H1 (cell line): ENCODE results near the gene ZNF799. TPM values are rescaled to one million over a fixed set of nuclear protein-coding genes. Genes with fewer than 3 reads are reported as not detected.

Source experiments
- CTCF ChIA-PET: fragments of 300-600 bp; sonication (Branson Sonifier 250); formaldehyde crosslinking; loops from one replicate; lab custom pipeline; 2021; ENCODE audit not compliant: partially characterized antibody; lab: Charles Lee
- POLR2A ChIA-PET: fragments of 300-600 bp; sonication (Branson Sonifier 250); formaldehyde crosslinking; loops from one replicate; lab custom pipeline; 2021; ENCODE audit warnings: inconsistent platforms; ENCODE audit not compliant: partially characterized antibody; lab: Charles Lee
- DNase-seq, 2 experiments: peaks; one replicate each; pipeline versions ENCODE4 v3.0.0 to v3.0.0-alpha.2; 2010 to 2022; ENCODE audit warnings: low spot score in 2 of 2, low read depth in 1 of 2, mixed read lengths in 1 of 2
- FAIRE-seq: peaks from 2 replicates; lab custom pipeline; 2011; peaks lifted over from hg19 to GRCh38; lab: Jason Lieb, UNC
- H2AFZ ChIP-seq: 2 replicates; pipeline ENCODE4 v1.8.1; 2012; ENCODE audit warnings: low read length, inconsistent platforms
- H2AK5ac ChIP-seq: 2 replicates; pipeline ENCODE4 v1.6.1; 2013; ENCODE audit warnings: low read depth, low read length
- H2BK120ac ChIP-seq: replicated peaks from 2 replicates; pipeline ENCODE3; 2013; ENCODE audit warnings: low read depth, low read length, inconsistent platforms
- H2BK12ac ChIP-seq: 2 replicates; pipeline ENCODE4 v1.6.1; 2013; ENCODE audit warnings: low read depth, low read length
- H2BK15ac ChIP-seq: 2 replicates; pipeline ENCODE4 v1.6.1; 2013; ENCODE audit warnings: low read length
- H2BK20ac ChIP-seq: 2 replicates; pipeline ENCODE4 v1.6.1; 2013; ENCODE audit warnings: low read length
- H2BK5ac ChIP-seq: 2 replicates; pipeline ENCODE4 v1.6.1; 2013; ENCODE audit warnings: low read depth, low read length
- H3K14ac ChIP-seq: 2 replicates; pipeline ENCODE4 v1.6.1; 2013; ENCODE audit warnings: inconsistent platforms; ENCODE audit not compliant: insufficient read length
- H3K18ac ChIP-seq: 2 replicates; pipeline ENCODE4 v1.6.1; 2013; ENCODE audit warnings: low read length; ENCODE audit errors: extremely low read depth
- H3K23ac ChIP-seq: 2 replicates; pipeline ENCODE4 v1.6.1; 2013; ENCODE audit warnings: inconsistent platforms; ENCODE audit not compliant: insufficient read length
- H3K23me2 ChIP-seq: 2 replicates; pipeline ENCODE4 v1.6.1; 2013; ENCODE audit warnings: low read depth, low read length
- H3K27ac ChIP-seq: 2 replicates; pipeline ENCODE4 v1.6.1; 2011; ENCODE audit warnings: low read depth, low read length, inconsistent platforms
- H3K27me3 ChIP-seq, 4 experiments: replicated peaks in 1 of 4; 1 replicate in 1 of 4; 2 replicates in 3 of 4; pipeline versions ENCODE4 v1.6.1 to v1.8.1; 2011 to 2013; ENCODE audit warnings: low read length in 3 of 4, mild to moderate bottlenecking in 3 of 4, inconsistent platforms in 2 of 4, mixed read lengths in 2 of 4, moderate library complexity in 1 of 4; ENCODE audit not compliant: control insufficient read depth in 3 of 4, insufficient read depth in 3 of 4; ENCODE audit errors: extremely low read depth in 1 of 4
- H3K36me3 ChIP-seq, 4 experiments: 2 replicates each; pipeline versions ENCODE4 v1.6.1 to v1.8.1; 2011 to 2013; ENCODE audit warnings: mild to moderate bottlenecking in 4 of 4, low read length in 3 of 4, moderate library complexity in 2 of 4, control low read depth in 1 of 4, inconsistent platforms in 1 of 4; ENCODE audit not compliant: insufficient read depth in 4 of 4, control insufficient read depth in 2 of 4
- H3K4ac ChIP-seq: replicated peaks from 2 replicates; pipeline ENCODE3; 2013; ENCODE audit warnings: low read length, low read depth, mixed read lengths, inconsistent platforms; ENCODE audit not compliant: insufficient read length
- H3K4me1 ChIP-seq, 4 experiments: replicated peaks in 1 of 4; 1 replicate in 1 of 4; 2 replicates in 3 of 4; pipeline versions ENCODE4 v1.6.1 to v1.8.1; 2011 to 2013; ENCODE audit warnings: low read length in 3 of 4, inconsistent platforms in 2 of 4, mixed read lengths in 1 of 4; ENCODE audit not compliant: insufficient read depth in 4 of 4, control insufficient read depth in 3 of 4
- H3K4me2 ChIP-seq, 2 experiments: 2 replicates each; pipeline versions ENCODE4 v1.6.1 to v1.8.1; 2011 to 2013; ENCODE audit warnings: low read depth in 2 of 2, low read length in 2 of 2, control low read depth in 1 of 2, inconsistent platforms in 1 of 2, mild to moderate bottlenecking in 1 of 2; ENCODE audit not compliant: insufficient read depth in 1 of 2
- H3K4me3 ChIP-seq, 4 experiments: fragments of 200-600, 300-600 bp in 1 of 4; sonication (generic), shearing (Covaris generic), sonication (Bioruptor Twin) in 1 of 4; 2 replicates each; pipeline versions ENCODE4 v1.5.1 to v1.8.1; 2011 to 2016; ENCODE audit warnings: low read length in 4 of 4, low read depth in 3 of 4, control low read depth in 2 of 4, inconsistent platforms in 2 of 4, mild to moderate bottlenecking in 2 of 4, mixed read lengths in 1 of 4, moderate library complexity in 1 of 4; ENCODE audit not compliant: insufficient read depth in 2 of 4; ENCODE audit errors: extremely low read depth in 1 of 4
- H3K56ac ChIP-seq: replicated peaks from 2 replicates; pipeline ENCODE3; 2013; ENCODE audit warnings: low read depth, mild to moderate bottlenecking, mixed read lengths, low read length, inconsistent platforms; ENCODE audit not compliant: insufficient read length
- H3K79me1 ChIP-seq: 2 replicates; pipeline ENCODE4 v1.6.1; 2013; ENCODE audit warnings: low read depth, low read length, control low read depth
- H3K79me2 ChIP-seq, 2 experiments: 2 replicates each; pipeline versions ENCODE4 v1.6.1 to v1.8.1; 2012 to 2013; ENCODE audit warnings: low read length in 2 of 2, mild to moderate bottlenecking in 2 of 2, inconsistent platforms in 1 of 2; ENCODE audit not compliant: insufficient read depth in 2 of 2, control insufficient read depth in 1 of 2
- H3K9ac ChIP-seq, 4 experiments: replicated peaks in 1 of 4; 1 replicate in 1 of 4; 2 replicates in 3 of 4; pipeline versions ENCODE4 v1.6.1 to v1.8.1; 2011 to 2013; ENCODE audit warnings: low read depth in 3 of 4, low read length in 3 of 4, control low read depth in 2 of 4, mild to moderate bottlenecking in 2 of 4, moderate library complexity in 2 of 4, inconsistent platforms in 1 of 4; ENCODE audit errors: extremely low read depth in 1 of 4
- H3K9me3 ChIP-seq, 2 experiments: 2 replicates each; pipeline versions ENCODE4 v1.6.1 to v1.8.1; 2012 to 2013; ENCODE audit warnings: mild to moderate bottlenecking in 2 of 2, moderate library complexity in 2 of 2, control low read depth in 1 of 2, inconsistent platforms in 1 of 2, low read depth in 1 of 2, low read length in 1 of 2, mixed read lengths in 1 of 2; ENCODE audit not compliant: insufficient read depth in 2 of 2
- H4K20me1 ChIP-seq, 2 experiments: replicated peaks in 1 of 2; 2 replicates each; pipeline versions ENCODE3 to v1.8.1; 2011 to 2013; ENCODE audit warnings: inconsistent platforms in 2 of 2, low read length in 2 of 2, mild to moderate bottlenecking in 1 of 2; ENCODE audit not compliant: insufficient read depth in 2 of 2, control insufficient read depth in 1 of 2
- H4K5ac ChIP-seq: 2 replicates; pipeline ENCODE4 v1.6.1; 2013; ENCODE audit warnings: low read length, low read depth, mixed read lengths, inconsistent platforms; ENCODE audit not compliant: insufficient read length
- H4K8ac ChIP-seq: 2 replicates; pipeline ENCODE4 v1.8.0; 2013; ENCODE audit warnings: mild to moderate bottlenecking, moderate library complexity, low read length, inconsistent platforms; ENCODE audit not compliant: insufficient read depth; ENCODE audit errors: extremely low read depth
- H4K91ac ChIP-seq: replicated peaks from 2 replicates; pipeline ENCODE3; 2013; ENCODE audit warnings: low read length, mixed read lengths, inconsistent platforms; ENCODE audit not compliant: insufficient read length
- CBX8 ChIP-seq: fragments of 300-800, 300-1000 bp; sonication (generic); IDR thresholded peaks from 2 replicates; pipeline ENCODE4 v1.7.1; 2016; ENCODE audit warnings: low read depth, low read length, borderline replicate concordance
- E2F6 ChIP-seq: IDR thresholded peaks from 2 replicates; pipeline ENCODE4 v1.6.1; 2012; ENCODE audit warnings: inconsistent platforms
- JUN ChIP-seq: IDR thresholded peaks from 2 replicates; pipeline ENCODE4 v1.6.1; 2011; ENCODE audit warnings: low read depth, mild to moderate bottlenecking, improper control_type of control experiment, low read length
- MAFK ChIP-seq: IDR thresholded peaks from 2 replicates; pipeline ENCODE4 v1.6.1; 2012; ENCODE audit warnings: low read depth, mild to moderate bottlenecking, improper control_type of control experiment, low read length
- RFX5 ChIP-seq: IDR thresholded peaks from 2 replicates; pipeline ENCODE4 v1.6.1; 2011; ENCODE audit warnings: low read depth, low read length, improper control_type of control experiment, borderline replicate concordance
- SIRT6 ChIP-seq: IDR thresholded peaks from one replicate; pipeline ENCODE4 v1.7.1; 2012; ENCODE audit warnings: low read length, inconsistent platforms
- SP4 ChIP-seq: IDR thresholded peaks from 2 replicates; pipeline ENCODE4 v1.6.1; 2012; ENCODE audit warnings: low read length, inconsistent platforms
- SRF ChIP-seq: IDR thresholded peaks from 2 replicates; pipeline ENCODE4 v1.6.1; 2011; ENCODE audit warnings: mild to moderate bottlenecking, low read depth, low read length, moderate library complexity
- TBP ChIP-seq: IDR thresholded peaks from 2 replicates; pipeline ENCODE4 v1.6.1; 2011; ENCODE audit warnings: low read depth, low read length, improper control_type of control experiment
- WGBS, 2 experiments: shearing (Covaris generic) in 1 of 2; methylation state at CpG; one replicate each; pipeline versions ENCODE4 v1.1.6 to v1.1.7; 2013 to 2015; ENCODE audit warnings: low lambda C conversion rate in 2 of 2, mixed read lengths in 2 of 2, inconsistent platforms in 1 of 2, low coverage in 1 of 2, missing lambda C conversion rate in 1 of 2; ENCODE audit not compliant: insufficient replicate concordance in 2 of 2, insufficient coverage in 1 of 2, insufficient read length in 1 of 2; ENCODE audit errors: extremely low coverage in 1 of 2, missing lambda C conversion rate in 1 of 2; 5-methylcytosine and 5-hydroxymethylcytosine counted together
- polyA plus RNA-seq, 7 experiments: library from polyadenylated mRNA; depleted of rRNA in 3 of 7; stranded (reverse) in 5 of 7; unstranded in 2 of 7; fragments of >200 nt in 5 of 7; fragments of 200-250 nt in 2 of 7; gene quantifications; 1 replicate in 5 of 7; 2 replicates in 1 of 7; 4 replicates in 1 of 7; pipeline versions ENCODE4 v1.2.1 to v1.2.3, GENCODE V29; 2011 to 2013; ENCODE audit warnings: missing spikeins in 2 of 7, mixed read lengths in 2 of 7
- total RNA-seq: library from RNA; stranded (reverse); fragmentation: NEBNext Ultra II Directional; extraction: Animal tissue kit (Norgen Biotek cat#: 25700); gene quantifications from 2 replicates; pipeline ENCODE4 v1.2.1, GENCODE V29; 2021

ZNF799 gene
- total and polyA plus RNA-seq, 2 of the 8 experiments (the other 6 are each of a cell fraction or from before 2014, with no cell fraction given) = 1.00 to 4.2 TPM

DNA sequence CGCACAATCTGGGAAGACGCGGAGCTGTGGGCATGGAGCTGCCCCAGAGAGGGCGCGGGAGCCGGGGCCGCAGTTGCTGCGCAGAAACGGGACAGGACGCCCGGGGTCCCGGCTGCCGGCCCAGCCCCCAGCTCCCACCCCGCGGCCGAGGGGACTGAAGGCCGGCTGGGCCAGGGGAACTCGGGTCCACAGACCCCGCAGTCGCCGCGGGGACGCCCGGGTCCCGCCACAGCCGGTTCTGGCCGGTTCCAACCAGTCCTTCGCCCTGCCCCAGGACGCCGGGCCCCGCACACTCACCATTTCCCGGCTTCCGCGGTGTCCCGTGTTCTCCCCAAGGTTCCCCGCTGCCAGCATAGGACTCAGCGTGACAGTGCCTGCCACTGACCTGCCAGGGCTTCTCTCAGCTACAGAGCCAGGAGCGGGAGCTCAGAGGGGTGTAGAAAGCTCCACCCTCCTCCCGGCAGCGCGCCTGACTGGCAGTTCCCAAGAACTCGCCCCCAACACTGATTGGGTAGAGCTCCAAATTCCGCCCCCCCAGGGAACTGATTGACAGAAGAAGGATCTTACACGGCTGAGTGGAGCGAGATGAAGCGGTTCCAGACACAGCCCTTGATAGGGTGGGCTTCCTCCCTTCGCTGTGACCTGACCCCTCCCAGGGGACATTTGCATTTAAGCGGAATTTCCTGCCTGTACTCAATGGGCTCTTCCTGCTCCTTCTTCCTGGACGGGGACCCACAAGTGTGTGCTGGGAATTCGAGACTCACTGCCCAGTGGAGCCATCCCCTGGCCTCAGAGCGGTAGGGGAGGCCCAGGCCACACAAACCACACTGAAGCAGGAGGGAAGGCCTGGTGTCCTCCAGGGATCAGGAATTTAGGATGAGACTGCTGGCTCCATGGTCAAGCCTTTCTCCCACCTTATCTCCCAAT is 35.6 kb downstream of the ZNF799 start, which contains the start of gene ZNF442:
Gene ZNF442, minus strand, starts transcription at position 448 of the 927 bp plus-strand sequence. CDS start 2,052 bp downstream, outside the sequence.
- H3K4me2 ChIP-seq = peak within 1 kb of the TSS; percentile 56 to 80
- TF ChIP-seq TBP = peak; percentile 52
- TF ChIP-seq RFX5 = no peak
- no peak for TF ChIP-seq MAFK
- TF ChIP-seq E2F6 = peak; percentile 66; the same call in 1 of the 2 replicates
- peak; percentile 93 for TF ChIP-seq SP4
- no peak for TF ChIP-seq SRF
- TF ChIP-seq SIRT6 = no peak
- no peak for TF ChIP-seq CBX8
- TF ChIP-seq JUN = no peak

More for the DNA sequence above, 35.6 kb downstream of the ZNF799 start, which contains the start of gene ZNF442:
- DNase-seq (peak; percentile 91 to 94), FAIRE-seq (peak; percentile 94)
- 2% methylated on average over 46 of the region's 51 CpGs; no CpG with 5 or more reads in 1 of the 2 experiments for WGBS, 2 experiments
- Histone ChIP-seq H4K8ac (peak within 1 kb of the TSS; percentile 97; the same call in 1 of the 2 replicates), H4K5ac (peak within 1 kb of the TSS; percentile 18), H3K14ac (no peak within 1 kb of the TSS), H3K36me3 (no peaks in the 10 kb centered on the region), H3K23ac (no peak within 1 kb of the TSS), H3K4me1 (no peaks in the 10 kb centered on the region), H2BK5ac (0 out of 2 replicates have a peak within 1 kb of the TSS, but pooled peaks have one; percentile 63), H3K27ac (peak within 1 kb of the TSS; percentile 42; the same call in 1 of the 2 replicates), H3K9me3 (peaks cover 4 to 19% of the 10 kb centered on the region in 2 experiments), H3K23me2 (peaks cover 7% of the 10 kb centered on the region; the same call in 1 of the 2 replicates), H3K27me3 (peaks cover 0 to 8% (median 6%) of the 10 kb centered on the region in 4 experiments; a peak in 5 of 7 replicates), H2BK12ac (no peak within 1 kb of the TSS; the same call in 1 of the 2 replicates), H4K20me1 (no peaks in the 10 kb centered on the region), H2BK120ac (no peak within 1 kb of the TSS), H3K4ac (no peak within 1 kb of the TSS), H3K79me2 (no peaks in the 10 kb centered on the region), H3K9ac (peak within 1 kb of the TSS; percentile 82 to 96 (median 85)), H3K79me1 (no peaks in the 10 kb centered on the region), H3K4me3 (peak within 1 kb of the TSS; percentile 61 to 83 (median 80)), H2BK15ac (no peak within 1 kb of the TSS), H2AFZ (peak within 1 kb of the TSS; percentile 68), H3K18ac (no peak within 1 kb of the TSS; the same call in 1 of the 2 replicates), H4K91ac (no peak within 1 kb of the TSS), H2AK5ac (no peak within 1 kb of the TSS), H3K56ac (no peak within 1 kb of the TSS), H2BK20ac (no peak within 1 kb of the TSS)
- ChIA-PET CTCF (interaction anchor here (0.6 to 1.8 kb wide), 15 partner anchors 9 to 402 kb away, joined by 3 to 9 read pairs (median 3); partner anchors contain the start of genes ZNF563 and ZNF799), POLR2A (interaction anchor here (0.5 to 1.7 kb wide), 15 partner anchors 11 to 313 kb away, joined by 3 to 10 read pairs (median 4); partner anchors contain the start of genes ZNF20, ZNF44, ZNF443 and ZNF563)
